Liver (tissue), 9 donors: ENCODE data around the gene TXLNG. TPM values are rescaled to one million over a fixed set of nuclear protein-coding genes. Genes with fewer than 3 reads are reported as not detected.

ENCODE experiments used
- DNase-seq: peaks from one replicate; pipeline ENCODE4 v3.0.0-alpha.2; 2017; ENCODE audit warnings: low spot score
- H3K27ac ChIP-seq, 2 donors: one replicate each; pipeline ENCODE4 v1.7.0; 2013; ENCODE audit warnings: inconsistent platforms in 2 of 2, low read length in 2 of 2, control low read depth in 1 of 2, low read depth in 1 of 2, mild to moderate bottlenecking in 1 of 2
- H3K27me3 ChIP-seq, 4 donors: one replicate each; pipeline versions ENCODE4 v1.6.1 to v1.7.0; 2013; ENCODE audit warnings: low read length in 3 of 4, inconsistent platforms in 1 of 4, mild to moderate bottlenecking in 1 of 4, moderate library complexity in 1 of 4; ENCODE audit not compliant: control insufficient read depth in 4 of 4, insufficient read depth in 4 of 4
- H3K36me3 ChIP-seq, 4 donors: one replicate each; pipeline versions ENCODE4 v1.6.1 to v1.7.0; 2013; ENCODE audit warnings: low read length in 3 of 4, mild to moderate bottlenecking in 3 of 4, low read depth in 1 of 4, moderate library complexity in 1 of 4; ENCODE audit not compliant: control insufficient read depth in 4 of 4, insufficient read depth in 3 of 4
- H3K4me1 ChIP-seq, 4 donors: one replicate each; pipeline versions ENCODE4 v1.6.1 to v1.7.0; 2013; ENCODE audit warnings: low read length in 3 of 4, mild to moderate bottlenecking in 3 of 4, moderate library complexity in 1 of 4; ENCODE audit not compliant: control insufficient read depth in 4 of 4, insufficient read depth in 4 of 4
- H3K4me3 ChIP-seq, 3 donors: one replicate each; pipeline versions ENCODE4 v1.6.1 to v1.7.0; 2013; ENCODE audit warnings: low read length in 3 of 3, control low read depth in 1 of 3, low read depth in 1 of 3, mild to moderate bottlenecking in 1 of 3
- H3K9ac ChIP-seq, 2 donors: one replicate each; pipeline ENCODE4 v1.7.0; 2013; ENCODE audit warnings: low read length in 2 of 2, mild to moderate bottlenecking in 2 of 2, moderate library complexity in 2 of 2, control low read depth in 1 of 2, low read depth in 1 of 2
- H3K9me3 ChIP-seq, 4 donors: one replicate each; pipeline versions ENCODE4 v1.6.1 to v1.7.0; 2013; ENCODE audit warnings: low read length in 3 of 4; ENCODE audit not compliant: control insufficient read depth in 4 of 4
- ATF3 ChIP-seq: IDR thresholded peaks from 2 replicates; pipeline ENCODE4 v1.6.1; 2016; ENCODE audit warnings: antibody characterized with exemption
- CTCF ChIP-seq: fragments of 150-350 bp; IDR thresholded peaks from 2 replicates; pipeline ENCODE4 v1.5.1; 2017; ENCODE audit warnings: improper control_type of control experiment, low read depth, low read length; ENCODE audit not compliant: missing input control
- EGR1 ChIP-seq, 2 donors: IDR thresholded peaks; 2 replicates each; pipeline ENCODE4 v1.6.1; 2016 to 2018; ENCODE audit warnings: antibody characterized with exemption in 2 of 2, low read depth in 2 of 2
- FOXA1 ChIP-seq: IDR thresholded peaks from 2 replicates; pipeline ENCODE4 v1.6.1; 2016; ENCODE audit warnings: antibody characterized with exemption
- FOXA2 ChIP-seq: IDR thresholded peaks from 2 replicates; pipeline ENCODE4 v1.6.1; 2016; ENCODE audit warnings: antibody characterized with exemption
- GABPA ChIP-seq, 2 donors: IDR thresholded peaks in 1 of 2; conservative IDR thresholded peaks in 1 of 2; 2 replicates each; pipeline ENCODE4 v1.6.1; 2016; ENCODE audit warnings: antibody characterized with exemption in 2 of 2, mild to moderate bottlenecking in 1 of 2, moderate library complexity in 1 of 2
- HNF4A ChIP-seq, 2 donors: conservative IDR thresholded peaks; 2 replicates each; pipeline ENCODE4 v1.6.1; 2016; ENCODE audit warnings: antibody characterized with exemption in 2 of 2, mild to moderate bottlenecking in 2 of 2
- HNF4G ChIP-seq: IDR thresholded peaks from 2 replicates; pipeline ENCODE4 v1.6.1; 2016; ENCODE audit warnings: antibody characterized with exemption
- JUND ChIP-seq, 2 donors: IDR thresholded peaks; 2 replicates each; pipeline ENCODE4 v1.6.1; 2016; ENCODE audit warnings: antibody characterized with exemption in 2 of 2
- MAX ChIP-seq: IDR thresholded peaks from 2 replicates; pipeline ENCODE4 v1.6.1; 2016; ENCODE audit warnings: antibody characterized with exemption
- NR2F2 ChIP-seq: IDR thresholded peaks from 2 replicates; pipeline ENCODE4 v1.6.1; 2016; ENCODE audit warnings: antibody characterized with exemption
- RAD21 ChIP-seq, 2 donors: IDR thresholded peaks; 2 replicates each; pipeline ENCODE4 v1.6.1; 2016; ENCODE audit warnings: antibody characterized with exemption in 2 of 2, mild to moderate bottlenecking in 2 of 2
- REST ChIP-seq: IDR thresholded peaks from 2 replicates; pipeline ENCODE4 v1.6.1; 2016; ENCODE audit warnings: antibody characterized with exemption, mild to moderate bottlenecking
- RXRA ChIP-seq, 2 donors: IDR thresholded peaks; 2 replicates each; pipeline ENCODE4 v1.6.1; 2017 to 2018; ENCODE audit warnings: antibody characterized with exemption in 2 of 2, mild to moderate bottlenecking in 1 of 2
- SP1 ChIP-seq: IDR thresholded peaks from 2 replicates; pipeline ENCODE4 v1.6.1; 2018; ENCODE audit warnings: antibody characterized with exemption, mild to moderate bottlenecking
- TAF1 ChIP-seq: conservative IDR thresholded peaks from 2 replicates; pipeline ENCODE4 v1.6.1; 2016; ENCODE audit warnings: antibody characterized with exemption, mild to moderate bottlenecking
- YY1 ChIP-seq: IDR thresholded peaks from 2 replicates; pipeline ENCODE4 v1.6.1; 2016; ENCODE audit warnings: antibody characterized with exemption, mild to moderate bottlenecking
- ZBTB33 ChIP-seq: IDR thresholded peaks from 2 replicates; pipeline ENCODE4 v1.6.1; 2016; ENCODE audit warnings: antibody characterized with exemption
- WGBS: extraction: QIAGEN DNeasy Blood & Tissue Kit; methylation state at CpG from one replicate; pipeline ENCODE4 v1.1.7; 2013; 5-methylcytosine and 5-hydroxymethylcytosine counted together
- polyA plus RNA-seq, 2 donors: library from polyadenylated mRNA; stranded (reverse) in 1 of 2; unstranded in 1 of 2; fragments of 200-250 nt in 1 of 2; fragments of >200 nt in 1 of 2; fragmentation: Nextera tagmentation in 1 of 2; extraction: Ambion mirVana in 1 of 2; gene quantifications; one replicate each; pipeline versions ENCODE4 v1.2.1 to v1.2.3, GENCODE V29; 2013 to 2015
- total RNA-seq, 2 donors: library from RNA; depleted of rRNA; stranded (reverse); fragments of >200 nt; gene quantifications; one replicate each; pipeline ENCODE4 v1.2.3, GENCODE V29; 2014
- donor health status: healthy.
- donor health status: healthy.
- donor health status: healthy.
- donor health status: healthy.
- donor health status: healthy.

Gene TXLNG
- total and polyA plus RNA-seq, 4 donors, result 3.7 to 7.4 (median 5.1) TPM

- no peak overlapping the region for H3K9ac ChIP-seq
- TF ChIP-seq RAD21 (IDR thresholded peaks at IDR 0.05), result no peak
- H3K9me3 ChIP-seq, result no peaks in the 10 kb centered on the region
- peaks cover 0 to 30% (median 13%) of the 10 kb centered on the region in 4 donors for H3K36me3 ChIP-seq
- WGBS, result 42% methylated on average over 6 of the region's 6 CpGs
- H3K4me3 ChIP-seq, result no peak overlapping the region
- DNase-seq, result no peak
- H3K27me3 ChIP-seq, result no peaks in the 10 kb centered on the region
- H3K27ac ChIP-seq, result peak overlapping the region; percentile 15 to 25
- H3K4me1 ChIP-seq, result peaks cover 0 to 12% (median 1%) of the 10 kb centered on the region in 4 donors
Observed at GRCh38 chrX:16828124-16828908, 42.0 kb downstream of the TXLNG start.

- Histone ChIP-seq H3K27me3 (no peaks in the 10 kb centered on the region), H3K9ac (no peak overlapping the region), H3K36me3 (peaks cover 0 to 45% (median 10%) of the 10 kb centered on the region in 4 donors), H3K9me3 (no peaks in the 10 kb centered on the region), H3K4me1 (peaks cover 0 to 6% (median 1%) of the 10 kb centered on the region in 4 donors), H3K4me3 (no peak overlapping the region), H3K27ac (no peak overlapping the region)
- TF ChIP-seq SP1 (no peak), FOXA1 (no peak), MAX (no peak), NR2F2 (no peak), ZBTB33 (no peak), HNF4G (no peak), RAD21 (IDR thresholded peaks at IDR 0.05) (no peak), REST (no peak), CTCF (no peak), GABPA (IDR thresholded peaks at IDR 0.05 in 1 of 2, conservative IDR thresholded peaks at IDR 0.05 in 1 of 2) (no peak), HNF4A (conservative IDR thresholded peaks at IDR 0.05) (no peak), TAF1 (no peak), JUND (IDR thresholded peaks at IDR 0.05) (no peak), RXRA (IDR thresholded peaks at IDR 0.05) (no peak), YY1 (no peak), FOXA2 (no peak), EGR1 (IDR thresholded peaks at IDR 0.05; ENCODE audit: low read depth in 2 of 2) (no peak), ATF3 (no peak)
- WGBS, result 87% methylated on average over 5 of the region's 5 CpGs
- DNase-seq, result no peak
Observed at GRCh38 chrX:16832301-16832700, 46.0 kb downstream of the TXLNG start.
